ENCODE results near the gene SPNS3. TPM values are rescaled to one million over a fixed set of nuclear protein-coding genes. Genes with fewer than 3 reads are reported as not detected.
A peak's percentile ranks its signal among the peaks of the same experiment; 100 is the strongest.

The SPNS3 gene
- polyA plus RNA-seq, 2 of the 4 experiments (the other 2 are of a cell fraction), result not detected

- Histone ChIP-seq H3K4me3 (no peak overlapping the region), H3K4me2 (no peak overlapping the region), H3K9me3 (no peaks in the 10 kb centered on the region), H3K4me1 (peaks cover 5% of the 10 kb centered on the region; the same call in 1 of the 3 replicates), H3K27ac (no peak overlapping the region)
- DNase-seq (ENCODE audit: low read depth in 1 of 2, low spot score in 1 of 2) (no peak), ATAC-seq (no peak; a peak in 1 of 6 replicates), FAIRE-seq (no peak)
- WGBS (ENCODE audit: missing lambda C conversion rate), result 68% methylated on average over 7 of the region's 7 CpGs
- TF ChIP-seq RNF2 (IDR thresholded peaks at IDR 0.05; ENCODE audit: borderline replicate concordance, low read depth) (no peak), MAFK (IDR thresholded peaks at IDR 0.05; ENCODE audit: partially characterized antibody) (no peak), SREBF2 (IDR thresholded peaks at IDR 0.05) (no peak), BCL3 (IDR thresholded peaks at IDR 0.05) (no peak), SMC3 (IDR thresholded peaks at IDR 0.05) (no peak), ZNF302 (CRISPR knock-in tag; IDR thresholded peaks at IDR 0.05) (no peak), ZFP36 (IDR thresholded peaks at IDR 0.05; ENCODE audit: borderline replicate concordance, partially characterized antibody) (no peak), CHD4 (IDR thresholded peaks at IDR 0.05; ENCODE audit: borderline replicate concordance) (no peak), KDM1A (IDR thresholded peaks at IDR 0.05; ENCODE audit: low read depth) (no peak), CBX2 (IDR thresholded peaks at IDR 0.05; ENCODE audit: borderline replicate concordance, low read depth) (no peak), ESRRA (IDR thresholded peaks at IDR 0.05; ENCODE audit: borderline replicate concordance, low read length) (no peak), JUN (IDR thresholded peaks at IDR 0.05) (no peak), HDAC2 (IDR thresholded peaks at IDR 0.05) (no peak), HES2 (IDR thresholded peaks at IDR 0.05) (no peak)
- ChIA-PET POLR2A (no interaction called here), CTCF (interaction anchor here (1.4 to 1.7 kb wide), 3 partner anchors 19 to 188 kb away, joined by 3 to 4 read pairs (median 4); no protein-coding TSS in a partner anchor)
These were observed 39.9 kb upstream of the SPNS3 start for GRCh38 chr17:4393806-4394205.

DNA sequence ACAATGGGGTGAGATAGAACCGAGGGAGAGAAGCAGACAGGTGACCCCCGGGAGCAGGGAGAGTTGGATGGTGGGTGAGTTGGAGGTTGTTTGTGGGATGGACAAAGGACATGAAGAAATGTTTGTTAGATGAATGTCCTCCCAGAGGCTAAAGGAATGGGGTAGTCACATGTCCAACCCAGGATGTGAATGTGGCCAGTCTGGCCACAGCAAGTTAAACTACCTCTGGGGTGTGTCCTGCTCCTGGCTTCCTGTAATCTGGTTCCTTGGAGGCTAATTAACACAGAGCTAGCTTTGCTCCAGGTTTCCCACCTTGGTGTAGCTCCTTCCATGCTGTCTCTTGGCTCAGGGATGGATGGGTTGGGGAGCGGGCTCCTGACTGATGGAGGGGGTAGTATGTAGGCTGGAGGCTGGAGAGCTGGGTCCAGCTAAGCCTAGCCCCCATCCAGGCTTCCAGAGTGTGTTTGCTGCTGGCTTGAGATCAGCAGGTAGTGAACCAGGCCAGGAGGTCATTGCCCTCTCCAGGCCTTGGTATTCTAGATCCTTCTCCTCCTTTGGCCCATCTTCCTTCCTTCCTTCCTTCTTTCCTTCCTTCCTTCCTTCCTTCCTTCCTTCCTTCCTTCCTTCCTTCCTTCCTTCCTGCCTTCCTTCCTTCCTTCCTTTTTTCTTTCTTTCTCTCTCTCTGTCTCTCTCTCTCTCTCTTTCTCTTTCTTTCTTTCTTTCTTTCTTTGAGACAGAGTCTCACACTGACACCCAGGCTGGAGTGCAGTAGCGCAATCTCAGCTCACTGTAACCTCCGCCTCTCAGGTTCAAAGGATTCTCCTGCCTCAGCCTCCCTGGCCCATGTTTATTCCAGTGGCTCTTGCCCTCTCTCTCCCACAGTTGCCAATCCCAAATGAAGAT is 39.3 kb upstream of the SPNS3 start:
- FAIRE-seq (no peak), DNase-seq (ENCODE audit: low read depth in 1 of 2, low spot score in 1 of 2) (no peak), ATAC-seq (peak; percentile 51 to 65; a peak in 4 of 6 replicates)
- 81% methylated on average over 5 of the region's 5 CpGs for WGBS (ENCODE audit: missing lambda C conversion rate)
- Histone ChIP-seq H3K4me2 (no peak overlapping the region), H3K9me3 (no peaks in the 10 kb centered on the region), H3K27ac (no peak overlapping the region), H3K4me3 (no peak overlapping the region), H3K4me1 (peaks cover 5% of the 10 kb centered on the region; the same call in 1 of the 3 replicates)
- ChIA-PET POLR2A (no interaction called here), CTCF (interaction anchor here (0.6 to 1.8 kb wide), 5 partner anchors 12 to 643 kb away, joined by 3 to 6 read pairs (median 4); no protein-coding TSS in a partner anchor)
- TF ChIP-seq FOXS1 (CRISPR knock-in tag; IDR thresholded peaks at IDR 0.05) (no peak), KDM5A (IDR thresholded peaks at IDR 0.05) (no peak), HES2 (IDR thresholded peaks at IDR 0.05) (no peak), POLR2A (IDR thresholded peaks at IDR 0.05; ENCODE audit: low read length) (no peak), EHF (CRISPR knock-in tag; IDR thresholded peaks at IDR 0.05) (no peak), CBX8 (IDR thresholded peaks at IDR 0.05) (no peak), HEYL (CRISPR knock-in tag; IDR thresholded peaks at IDR 0.05) (no peak), CEBPB (IDR thresholded peaks at IDR 0.05) (no peak), HOXB13 (CRISPR knock-in tag; IDR thresholded peaks at IDR 0.05; ENCODE audit: low read depth) (no peak)
- TF ChIP-seq, protein P1, sequence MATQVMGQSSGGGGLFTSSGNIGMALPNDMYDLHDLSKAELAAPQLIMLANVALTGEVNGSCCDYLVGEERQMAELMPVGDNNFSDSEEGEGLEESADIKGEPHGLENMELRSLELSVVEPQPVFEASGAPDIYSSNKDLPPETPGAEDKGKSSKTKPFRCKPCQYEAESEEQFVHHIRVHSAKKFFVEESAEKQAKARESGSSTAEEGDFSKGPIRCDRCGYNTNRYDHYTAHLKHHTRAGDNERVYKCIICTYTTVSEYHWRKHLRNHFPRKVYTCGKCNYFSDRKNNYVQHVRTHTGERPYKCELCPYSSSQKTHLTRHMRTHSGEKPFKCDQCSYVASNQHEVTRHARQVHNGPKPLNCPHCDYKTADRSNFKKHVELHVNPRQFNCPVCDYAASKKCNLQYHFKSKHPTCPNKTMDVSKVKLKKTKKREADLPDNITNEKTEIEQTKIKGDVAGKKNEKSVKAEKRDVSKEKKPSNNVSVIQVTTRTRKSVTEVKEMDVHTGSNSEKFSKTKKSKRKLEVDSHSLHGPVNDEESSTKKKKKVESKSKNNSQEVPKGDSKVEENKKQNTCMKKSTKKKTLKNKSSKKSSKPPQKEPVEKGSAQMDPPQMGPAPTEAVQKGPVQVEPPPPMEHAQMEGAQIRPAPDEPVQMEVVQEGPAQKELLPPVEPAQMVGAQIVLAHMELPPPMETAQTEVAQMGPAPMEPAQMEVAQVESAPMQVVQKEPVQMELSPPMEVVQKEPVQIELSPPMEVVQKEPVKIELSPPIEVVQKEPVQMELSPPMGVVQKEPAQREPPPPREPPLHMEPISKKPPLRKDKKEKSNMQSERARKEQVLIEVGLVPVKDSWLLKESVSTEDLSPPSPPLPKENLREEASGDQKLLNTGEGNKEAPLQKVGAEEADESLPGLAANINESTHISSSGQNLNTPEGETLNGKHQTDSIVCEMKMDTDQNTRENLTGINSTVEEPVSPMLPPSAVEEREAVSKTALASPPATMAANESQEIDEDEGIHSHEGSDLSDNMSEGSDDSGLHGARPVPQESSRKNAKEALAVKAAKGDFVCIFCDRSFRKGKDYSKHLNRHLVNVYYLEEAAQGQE (IDR thresholded peaks at IDR 0.05), result no peak

Measured in A549 (cell line).